ENCODE measurements around the gene SORCS1. TPM values are rescaled to one million over a fixed set of nuclear protein-coding genes. Genes with fewer than 3 reads are reported as not detected.

The SORCS1 gene
- total RNA-seq, 2 donors from 2014 or later = 0.23 to 14.4 TPM

- TF ChIP-seq POLR2AphosphoS5 (IDR thresholded peaks at IDR 0.05) (no peak), POLR2A (IDR thresholded peaks at IDR 0.05) (no peak), CTCF (IDR thresholded peaks at IDR 0.05) (no peak)
- 74% methylated on average over 5 of the region's 5 CpGs for WGBS
- Histone ChIP-seq H3K4me3 (no peak overlapping the region), H3K27ac (no peak overlapping the region), H3K27me3 (replicated peaks; ENCODE audit: insufficient read depth) (no peaks in the 10 kb centered on the region), H3K4me1 (replicated peaks) (no peaks in the 10 kb centered on the region), H3K9me3 (no peaks in the 10 kb centered on the region), H3K36me3 (no peaks in the 10 kb centered on the region)
- intact Hi-C loops (cut with DNase I) = no loop called here
- no peak for DNase-seq (ENCODE audit: low spot score)
These were observed 91.7 kb downstream of the SORCS1 start for GRCh38 chr10:107072786-107073185.

- H3K9me3 ChIP-seq = no peaks in the 10 kb centered on the region
- no peaks in the 10 kb centered on the region for H3K36me3 ChIP-seq
- H3K4me3 ChIP-seq = no peak overlapping the region
- H3K27ac ChIP-seq = no peak overlapping the region
- intact Hi-C loops (cut with DNase I) = no loop called here
- H3K4me1 ChIP-seq (replicated peaks) = no peaks in the 10 kb centered on the region
- H3K27me3 ChIP-seq (replicated peaks; ENCODE audit: insufficient read depth) = no peaks in the 10 kb centered on the region
- no peak for DNase-seq (ENCODE audit: low spot score)
- no peak for TF ChIP-seq POLR2A (IDR thresholded peaks at IDR 0.05)
- no peak for TF ChIP-seq POLR2AphosphoS5 (IDR thresholded peaks at IDR 0.05)
- TF ChIP-seq CTCF (IDR thresholded peaks at IDR 0.05) = no peak
- WGBS = 94% methylated on average over 3 of the region's 3 CpGs
These were observed 92.5 kb downstream of the SORCS1 start for GRCh38 chr10:107072028-107072427.

GRCh38 chr10:107071301-107071700, 93.2 kb downstream of the SORCS1 start:
- Histone ChIP-seq H3K4me1 (replicated peaks) (no peaks in the 10 kb centered on the region), H3K27me3 (replicated peaks; ENCODE audit: insufficient read depth) (no peaks in the 10 kb centered on the region), H3K9me3 (no peaks in the 10 kb centered on the region), H3K36me3 (no peaks in the 10 kb centered on the region), H3K27ac (no peak overlapping the region), H3K4me3 (no peak overlapping the region)
- WGBS = 39% methylated on average over 4 of the region's 4 CpGs
- intact Hi-C loops (cut with DNase I) = no loop called here
- TF ChIP-seq POLR2AphosphoS5 (IDR thresholded peaks at IDR 0.05) (no peak), CTCF (IDR thresholded peaks at IDR 0.05) (no peak), POLR2A (IDR thresholded peaks at IDR 0.05) (no peak)
- DNase-seq (ENCODE audit: low spot score) = no peak

GRCh38 chr10:107067843-107068242, 96.7 kb downstream of the SORCS1 start:
- 48% methylated on average over 4 of the region's 4 CpGs for WGBS
- Histone ChIP-seq H3K27ac (no peak overlapping the region), H3K27me3 (replicated peaks; ENCODE audit: insufficient read depth) (no peaks in the 10 kb centered on the region), H3K4me3 (no peak overlapping the region), H3K9me3 (no peaks in the 10 kb centered on the region), H3K4me1 (replicated peaks) (no peaks in the 10 kb centered on the region), H3K36me3 (no peaks in the 10 kb centered on the region)
- intact Hi-C loops (cut with DNase I) = no loop called here
- TF ChIP-seq POLR2A (IDR thresholded peaks at IDR 0.05) (no peak), POLR2AphosphoS5 (IDR thresholded peaks at IDR 0.05) (no peak), CTCF (IDR thresholded peaks at IDR 0.05) (no peak)
- no peak for DNase-seq (ENCODE audit: low spot score)

- TF ChIP-seq POLR2A (IDR thresholded peaks at IDR 0.05) (no peak), POLR2AphosphoS5 (IDR thresholded peaks at IDR 0.05) (no peak), CTCF (IDR thresholded peaks at IDR 0.05) (no peak)
These were observed 100.4 kb downstream of the SORCS1 start for GRCh38 chr10:107064075-107064474.

More at GRCh38 chr10:107064075-107064474, 100.4 kb downstream of the SORCS1 start:
- intact Hi-C loops (cut with DNase I) = no loop called here
- H3K9me3 ChIP-seq = no peaks in the 10 kb centered on the region
- 93% methylated on average over 5 of the region's 5 CpGs for WGBS
- no peaks in the 10 kb centered on the region for H3K36me3 ChIP-seq
- no peak overlapping the region for H3K27ac ChIP-seq
- H3K27me3 ChIP-seq (replicated peaks; ENCODE audit: insufficient read depth) = no peaks in the 10 kb centered on the region
- no peak overlapping the region for H3K4me3 ChIP-seq
- no peaks in the 10 kb centered on the region for H3K4me1 ChIP-seq (replicated peaks)
- DNase-seq (ENCODE audit: low spot score) = no peak

Measured in prostate gland (tissue), 2 donors.